ENCODE data around the gene GABRA4.

GABRA4 gene

DNA sequence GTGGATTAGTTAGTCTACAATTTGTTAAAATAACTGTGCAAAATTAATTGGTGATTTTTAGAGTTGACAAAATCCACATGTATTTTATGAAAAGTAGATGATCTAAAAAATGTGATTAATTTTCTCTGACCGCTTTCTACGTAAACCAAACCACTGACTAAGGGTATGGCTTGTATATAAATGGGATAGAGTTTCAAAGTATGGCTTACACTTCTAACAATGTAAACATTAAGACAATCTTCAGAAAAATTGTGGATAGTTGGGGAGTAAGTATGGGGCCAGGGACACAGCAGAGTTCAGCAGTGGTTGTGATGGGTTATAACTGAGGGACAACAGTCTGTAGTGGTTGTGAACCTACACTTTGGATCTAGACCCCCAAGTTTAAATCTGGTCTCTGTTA is 39.8 kb downstream of the GABRA4 start:
- Histone ChIP-seq H4K20me1 (ENCODE audit: insufficient read depth, low read length) (no peaks in the 10 kb centered on the region), H3K9me2 (replicated peaks; ENCODE audit: insufficient read depth, low read length) (no peaks in the 10 kb centered on the region), H3K4me3 (ENCODE audit: low read length) (no peak overlapping the region), H2AFZ (ENCODE audit: low read length) (no peak overlapping the region), H3K36me3 (replicated peaks; ENCODE audit: insufficient read depth, low read length) (no peaks in the 10 kb centered on the region), H3K4me2 (ENCODE audit: low read depth, low read length) (no peak overlapping the region), H3K79me2 (ENCODE audit: low read length) (no peaks in the 10 kb centered on the region), H3K27me3 (replicated peaks; ENCODE audit: insufficient read depth, low read length) (no peaks in the 10 kb centered on the region), H3K4me1 (ENCODE audit: low read length) (no peaks in the 10 kb centered on the region), H3K27ac (ENCODE audit: low read length) (no peak overlapping the region), H3K9me3 (replicated peaks; ENCODE audit: insufficient read depth, low read length) (no peaks in the 10 kb centered on the region), H3F3A (ENCODE audit: insufficient read depth, low read length) (no peaks in the 10 kb centered on the region), H3K9ac (ENCODE audit: low read length) (no peak overlapping the region)
- TF ChIP-seq, protein P1, sequence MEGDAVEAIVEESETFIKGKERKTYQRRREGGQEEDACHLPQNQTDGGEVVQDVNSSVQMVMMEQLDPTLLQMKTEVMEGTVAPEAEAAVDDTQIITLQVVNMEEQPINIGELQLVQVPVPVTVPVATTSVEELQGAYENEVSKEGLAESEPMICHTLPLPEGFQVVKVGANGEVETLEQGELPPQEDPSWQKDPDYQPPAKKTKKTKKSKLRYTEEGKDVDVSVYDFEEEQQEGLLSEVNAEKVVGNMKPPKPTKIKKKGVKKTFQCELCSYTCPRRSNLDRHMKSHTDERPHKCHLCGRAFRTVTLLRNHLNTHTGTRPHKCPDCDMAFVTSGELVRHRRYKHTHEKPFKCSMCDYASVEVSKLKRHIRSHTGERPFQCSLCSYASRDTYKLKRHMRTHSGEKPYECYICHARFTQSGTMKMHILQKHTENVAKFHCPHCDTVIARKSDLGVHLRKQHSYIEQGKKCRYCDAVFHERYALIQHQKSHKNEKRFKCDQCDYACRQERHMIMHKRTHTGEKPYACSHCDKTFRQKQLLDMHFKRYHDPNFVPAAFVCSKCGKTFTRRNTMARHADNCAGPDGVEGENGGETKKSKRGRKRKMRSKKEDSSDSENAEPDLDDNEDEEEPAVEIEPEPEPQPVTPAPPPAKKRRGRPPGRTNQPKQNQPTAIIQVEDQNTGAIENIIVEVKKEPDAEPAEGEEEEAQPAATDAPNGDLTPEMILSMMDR (IDR thresholded peaks at IDR 0.05; ENCODE audit: low read length): no peak
- DNase-seq: no peak

DNA sequence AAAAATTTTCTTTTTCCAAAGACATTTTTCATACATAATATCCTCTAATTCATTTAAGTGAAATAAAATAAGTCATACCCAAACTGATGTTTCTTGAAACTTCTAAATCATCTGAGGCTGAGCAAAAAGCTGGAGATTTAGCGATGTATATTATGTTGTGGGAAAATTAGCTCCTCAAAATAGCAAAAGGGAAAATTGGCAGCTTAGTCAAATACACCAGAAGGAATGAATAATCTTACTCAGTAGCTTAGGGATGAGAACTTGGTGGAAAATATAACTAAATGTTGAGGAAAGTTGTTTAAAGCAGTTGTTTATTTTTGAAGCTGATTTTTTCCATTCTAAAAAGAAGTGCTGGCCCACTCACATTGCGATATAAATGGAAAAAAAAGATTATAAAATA is 40.9 kb downstream of the GABRA4 start:
- no peaks in the 10 kb centered on the region for H3K36me3 ChIP-seq (replicated peaks; ENCODE audit: insufficient read depth, low read length)
- no peak for DNase-seq
- no peak overlapping the region for H3K4me2 ChIP-seq (ENCODE audit: low read depth, low read length)
- H3K79me2 ChIP-seq (ENCODE audit: low read length): no peaks in the 10 kb centered on the region
- H3K9me3 ChIP-seq (replicated peaks; ENCODE audit: insufficient read depth, low read length): no peaks in the 10 kb centered on the region
- no peak overlapping the region for H3K4me3 ChIP-seq (ENCODE audit: low read length)
- H3K4me1 ChIP-seq (ENCODE audit: low read length): no peaks in the 10 kb centered on the region
- no peak overlapping the region for H3K9ac ChIP-seq (ENCODE audit: low read length)
- no peaks in the 10 kb centered on the region for H3K27me3 ChIP-seq (replicated peaks; ENCODE audit: insufficient read depth, low read length)
- H3K27ac ChIP-seq (ENCODE audit: low read length): no peak overlapping the region
- H3F3A ChIP-seq (ENCODE audit: insufficient read depth, low read length): no peaks in the 10 kb centered on the region
- no peak for TF ChIP-seq EZH2phosphoT487 (IDR thresholded peaks at IDR 0.05; ENCODE audit: low read length)
- no peak overlapping the region for H2AFZ ChIP-seq (ENCODE audit: low read length)
- H3K9me2 ChIP-seq (replicated peaks; ENCODE audit: insufficient read depth, low read length): no peaks in the 10 kb centered on the region
- no peaks in the 10 kb centered on the region for H4K20me1 ChIP-seq (ENCODE audit: insufficient read depth, low read length)

DNA sequence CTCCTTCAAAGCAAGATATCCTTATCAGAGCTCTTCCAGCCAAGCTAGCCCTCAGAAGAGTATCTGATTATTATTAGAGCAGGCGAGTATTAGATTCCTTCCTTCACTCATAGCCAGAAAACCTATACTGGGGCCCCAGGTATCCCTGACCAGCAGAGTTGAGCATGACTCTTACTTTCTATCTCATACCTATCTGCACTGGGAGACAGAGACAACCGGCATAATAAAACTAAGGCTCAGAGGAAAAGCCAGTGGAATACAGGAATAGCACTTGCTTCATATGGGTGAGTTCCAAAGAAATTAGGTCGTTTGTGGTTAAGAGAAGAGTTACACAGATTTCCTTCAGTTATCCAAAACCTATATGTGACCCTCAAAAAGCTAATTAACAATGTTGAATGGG is 42.6 kb downstream of the GABRA4 start:
- Histone ChIP-seq H3F3A (ENCODE audit: insufficient read depth, low read length) (no peaks in the 10 kb centered on the region), H3K4me3 (ENCODE audit: low read length) (no peak overlapping the region), H3K79me2 (ENCODE audit: low read length) (no peaks in the 10 kb centered on the region), H3K9me2 (replicated peaks; ENCODE audit: insufficient read depth, low read length) (no peaks in the 10 kb centered on the region), H3K36me3 (replicated peaks; ENCODE audit: insufficient read depth, low read length) (no peaks in the 10 kb centered on the region), H4K20me1 (ENCODE audit: insufficient read depth, low read length) (no peaks in the 10 kb centered on the region), H3K9ac (ENCODE audit: low read length) (no peak overlapping the region), H2AFZ (ENCODE audit: low read length) (no peak overlapping the region), H3K9me3 (replicated peaks; ENCODE audit: insufficient read depth, low read length) (no peaks in the 10 kb centered on the region), H3K27me3 (replicated peaks; ENCODE audit: insufficient read depth, low read length) (no peaks in the 10 kb centered on the region), H3K4me1 (ENCODE audit: low read length) (no peaks in the 10 kb centered on the region), H3K27ac (ENCODE audit: low read length) (no peak overlapping the region), H3K4me2 (ENCODE audit: low read depth, low read length) (no peak overlapping the region)
- TF ChIP-seq EZH2phosphoT487 (IDR thresholded peaks at IDR 0.05; ENCODE audit: low read length) (no peak), EZH2 (optimal IDR thresholded peaks at IDR 0.05; ENCODE audit: low read depth, low read length) (no peak)
- TF ChIP-seq, protein P1 (IDR thresholded peaks at IDR 0.05; ENCODE audit: low read length): no peak
- DNase-seq: no peak

DNA sequence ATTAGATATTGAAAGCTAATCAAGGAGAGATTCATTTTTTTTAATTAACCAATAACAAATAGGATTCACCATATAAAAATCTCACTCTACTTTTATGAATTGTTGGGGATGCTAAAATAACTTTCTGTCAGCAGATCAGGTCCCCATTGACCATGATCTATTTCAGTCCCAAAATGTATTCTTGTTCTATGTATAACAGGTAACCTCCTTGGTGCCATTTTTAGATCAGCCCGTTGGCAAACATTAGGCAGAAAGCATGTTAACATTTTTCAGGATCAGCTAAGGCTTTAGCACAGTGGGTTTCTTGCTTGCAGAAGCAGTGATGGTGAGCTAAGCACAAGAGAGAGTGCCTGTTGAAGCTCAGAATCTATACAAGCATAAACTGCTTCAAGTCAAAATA is 43.6 kb downstream of the GABRA4 start:
- Histone ChIP-seq H3K9me2 (replicated peaks; ENCODE audit: insufficient read depth, low read length) (no peaks in the 10 kb centered on the region), H3K4me1 (ENCODE audit: low read length) (no peaks in the 10 kb centered on the region), H2AFZ (ENCODE audit: low read length) (no peak overlapping the region), H3F3A (ENCODE audit: insufficient read depth, low read length) (no peaks in the 10 kb centered on the region), H3K36me3 (replicated peaks; ENCODE audit: insufficient read depth, low read length) (no peaks in the 10 kb centered on the region), H3K4me3 (ENCODE audit: low read length) (no peak overlapping the region), H3K27me3 (replicated peaks; ENCODE audit: insufficient read depth, low read length) (no peaks in the 10 kb centered on the region), H3K4me2 (ENCODE audit: low read depth, low read length) (no peak overlapping the region), H3K9ac (ENCODE audit: low read length) (no peak overlapping the region), H3K79me2 (ENCODE audit: low read length) (no peaks in the 10 kb centered on the region), H3K27ac (ENCODE audit: low read length) (no peak overlapping the region), H4K20me1 (ENCODE audit: insufficient read depth, low read length) (no peaks in the 10 kb centered on the region), H3K9me3 (replicated peaks; ENCODE audit: insufficient read depth, low read length) (no peaks in the 10 kb centered on the region)
- TF ChIP-seq, protein P1 (IDR thresholded peaks at IDR 0.05; ENCODE audit: low read length): no peak
- TF ChIP-seq EZH2phosphoT487 (IDR thresholded peaks at IDR 0.05; ENCODE audit: low read length): no peak
- no peak for TF ChIP-seq EZH2 (optimal IDR thresholded peaks at IDR 0.05; ENCODE audit: low read depth, low read length)
- no peak for DNase-seq

Data from MM.1S (cell line).